PC-9 (cell line): ENCODE results near the gene OLIG2. TPM values are rescaled to one million over a fixed set of nuclear protein-coding genes. Genes with fewer than 3 reads are reported as not detected.

ENCODE experiments used
- BruUV-seq: library from RNA; stranded (reverse); fragments of 400-500 nt; replicated peaks from 2 replicates; lab custom pipeline; 2021; lab: Mats Ljungman, UMichigan
- CTCF ChIA-PET: fragments of 300-600 bp; sonication (Branson Sonifier 250); formaldehyde crosslinking; loops from one replicate; lab custom pipeline; 2022; ENCODE audit warnings: antibody characterized with exemption; lab: Charles Lee
- POLR2A ChIA-PET: fragments of 300-600 bp; sonication (Branson Sonifier 250); formaldehyde crosslinking; loops from one replicate; lab custom pipeline; 2022; ENCODE audit warnings: antibody characterized with exemption; ENCODE audit not compliant: unreplicated experiment; lab: Charles Lee
- DNase-seq, 2 experiments: peaks; one replicate each; pipeline versions ENCODE4 v3.0.0 to v3.0.0-alpha.2; 2015 to 2022; ENCODE audit warnings: mixed read lengths in 1 of 2
- H2AFZ ChIP-seq: fragments of 200-600 bp; sonication (generic); 2 replicates; pipeline ENCODE4 v1.8.1; 2017; ENCODE audit warnings: antibody characterized with exemption
- H3F3A ChIP-seq: fragments of 200-600 bp; sonication (generic); 2 replicates; pipeline ENCODE4 v1.8.1; 2017; ENCODE audit warnings: antibody characterized with exemption, mild to moderate bottlenecking, low read depth; ENCODE audit not compliant: insufficient read depth
- H3K27ac ChIP-seq: fragments of 200-600 bp; sonication (generic); 2 replicates; pipeline ENCODE4 v1.6.1; 2016; ENCODE audit warnings: mixed run types
- H3K27me3 ChIP-seq: fragments of 200-600 bp; sonication (generic); 2 replicates; pipeline ENCODE4 v1.6.1; 2016; ENCODE audit warnings: low read depth, mixed run types; ENCODE audit not compliant: insufficient read depth
- H3K36me3 ChIP-seq: fragments of 200-600 bp; sonication (generic); 2 replicates; pipeline ENCODE4 v1.6.1; 2016; ENCODE audit warnings: low read depth, mixed run types
- H3K4me1 ChIP-seq: fragments of 200-600 bp; sonication (generic); replicated peaks from 2 replicates; pipeline ENCODE4 v1.6.1; 2016; ENCODE audit warnings: mixed run types; ENCODE audit not compliant: insufficient read depth
- H3K4me2 ChIP-seq: fragments of 200-600 bp; sonication (generic); 2 replicates; pipeline ENCODE4 v1.6.1; 2017; ENCODE audit warnings: mixed run types
- H3K4me3 ChIP-seq: fragments of 200-600 bp; sonication (generic); 2 replicates; pipeline ENCODE4 v1.6.1; 2016; ENCODE audit warnings: mixed run types
- H3K79me2 ChIP-seq: fragments of 200-600 bp; sonication (generic); 2 replicates; pipeline ENCODE4 v1.6.1; 2017; ENCODE audit warnings: low read depth, mixed run types
- H3K9me2 ChIP-seq: fragments of 200-600 bp; sonication (generic); 2 replicates; pipeline ENCODE4 v1.8.1; 2017; ENCODE audit warnings: mild to moderate bottlenecking; ENCODE audit not compliant: insufficient read depth
- H3K9me3 ChIP-seq: fragments of 200-600 bp; sonication (generic); 2 replicates; pipeline ENCODE4 v1.8.1; 2016; ENCODE audit warnings: low read depth; ENCODE audit not compliant: insufficient read depth
- H4K20me1 ChIP-seq: fragments of 200-600 bp; sonication (generic); 2 replicates; pipeline ENCODE4 v1.8.1; 2017; ENCODE audit not compliant: insufficient read depth
- CTCF ChIP-seq: fragments of 200-600 bp; sonication (generic); conservative IDR thresholded peaks from 2 replicates; pipeline ENCODE4 v1.6.1; 2017; ENCODE audit warnings: mixed run types, antibody characterized with exemption, mild to moderate bottlenecking, moderate library complexity
- EZH2 ChIP-seq: fragments of 200-600 bp; sonication (generic); IDR thresholded peaks from 2 replicates; pipeline ENCODE4 v1.8.0; 2017; ENCODE audit warnings: antibody characterized with exemption, low read depth
- intact Hi-C: fragments of 100-400 bp; cut with micrococcal nuclease; formaldehyde crosslinking; loops from one replicate; pipeline ENCODE4 v1.10.0; 2022; ENCODE audit not compliant: unreplicated experiment
- total RNA-seq: library from RNA; stranded (reverse); gene quantifications from 2 replicates; pipeline ENCODE4 v1.2.3, GENCODE V29; 2021

Gene OLIG2
- total RNA-seq, 1 experiment from 2014 or later = not detected

- no TSS peak for BruUV-seq
- H3K4me2 ChIP-seq = no peak overlapping the region
- no peak overlapping the region for H2AFZ ChIP-seq
- TF ChIP-seq CTCF (no peak), EZH2 (no peak)
- ChIA-PET CTCF (no interaction called here), POLR2A (no interaction called here)
- DNase-seq = no peak
- no peaks in the 10 kb centered on the region for H4K20me1 ChIP-seq
- intact Hi-C loops = no loop called here
- H3K79me2 ChIP-seq = no peaks in the 10 kb centered on the region
- peaks cover 69% of the 10 kb centered on the region for H3K27me3 ChIP-seq
- H3K9me3 ChIP-seq = no peaks in the 10 kb centered on the region
- no peaks in the 10 kb centered on the region for H3F3A ChIP-seq
- no peak overlapping the region for H3K27ac ChIP-seq
- no peaks in the 10 kb centered on the region for H3K9me2 ChIP-seq
- no peak overlapping the region for H3K4me3 ChIP-seq
- H3K4me1 ChIP-seq = no peaks in the 10 kb centered on the region
- H3K36me3 ChIP-seq = no peaks in the 10 kb centered on the region
Measured at GRCh38 chr21:33061233-33061632, 35.5 kb downstream of the OLIG2 start.

GRCh38 chr21:33063375-33063883, 37.7 kb downstream of the OLIG2 start:
- CTCF ChIA-PET = no interaction called here

GRCh38 chr21:33063907-33064622, 38.3 kb downstream of the OLIG2 start:
- BruUV-seq = no TSS peak
- CTCF ChIA-PET = no interaction called here
- no peaks in the 10 kb centered on the region for H3K9me3 ChIP-seq
- H3K4me1 ChIP-seq = no peaks in the 10 kb centered on the region
- H4K20me1 ChIP-seq = no peaks in the 10 kb centered on the region
- POLR2A ChIA-PET = no interaction called here
- no peak for DNase-seq
- intact Hi-C loops = no loop called here
- H3K27me3 ChIP-seq = peaks cover 77% of the 10 kb centered on the region
- H3K27ac ChIP-seq = no peak overlapping the region
- H2AFZ ChIP-seq = no peak overlapping the region
- H3K36me3 ChIP-seq = no peaks in the 10 kb centered on the region
- H3F3A ChIP-seq = no peaks in the 10 kb centered on the region
- TF ChIP-seq EZH2 (no peak), CTCF (no peak)
- no peak overlapping the region for H3K4me2 ChIP-seq
- H3K4me3 ChIP-seq = no peak overlapping the region
- no peaks in the 10 kb centered on the region for H3K9me2 ChIP-seq
- H3K79me2 ChIP-seq = no peaks in the 10 kb centered on the region

More at GRCh38 chr21:33063375-33063883, 37.7 kb downstream of the OLIG2 start:
- DNase-seq = no peak
- Histone ChIP-seq H3K79me2 (no peaks in the 10 kb centered on the region), H3K4me1 (no peaks in the 10 kb centered on the region), H3K9me2 (no peaks in the 10 kb centered on the region), H3K4me2 (no peak overlapping the region), H4K20me1 (no peaks in the 10 kb centered on the region), H3K36me3 (no peaks in the 10 kb centered on the region), H2AFZ (no peak overlapping the region), H3K4me3 (no peak overlapping the region), H3K27me3 (peaks cover 77% of the 10 kb centered on the region), H3K9me3 (no peaks in the 10 kb centered on the region), H3F3A (no peaks in the 10 kb centered on the region), H3K27ac (no peak overlapping the region)
- intact Hi-C loops = no loop called here
- no TSS peak for BruUV-seq
- TF ChIP-seq CTCF (no peak), EZH2 (no peak)
- POLR2A ChIA-PET = no interaction called here
